Activated T-helper 1 cell treated with anti-CD3 and anti-CD28 coated beads, Interleukin-12 subunit alpha, Interleukin-12 subunit beta, Interleukin-2, Interleukin-4 antibody, amounts not matched to agents 30 ng/mL and 10 ng/mL and 1 ng/mL, durations not matched to agents 14 hours and 24 hours and 36 hours (primary cell): ENCODE results near the gene CFHR3. TPM values are rescaled to one million over a fixed set of nuclear protein-coding genes. Genes with fewer than 3 reads are reported as not detected.
"Not testable (repeated sequence)": the region's sequence is repeated elsewhere in the genome, so short reads cannot be mapped to it uniquely, and the experiment has no call there.

Experiments
- DNase-seq: peaks from one replicate; pipeline ENCODE4 v3.0.0; 2021; ENCODE audit warnings: low spot score
- H3K27ac Mint-ChIP-seq: one replicate; pipeline ENCODE4 v1.8.0; 2021; ENCODE audit warnings: mild to moderate bottlenecking, mixed read lengths
- H3K27me3 Mint-ChIP-seq: one replicate; pipeline ENCODE4 v1.8.0; 2022; ENCODE audit warnings: mild to moderate bottlenecking, moderate library complexity, mixed read lengths; ENCODE audit not compliant: insufficient read depth
- H3K36me3 Mint-ChIP-seq: one replicate; pipeline ENCODE4 v1.8.0; 2021; ENCODE audit warnings: low read depth, mixed read lengths
- H3K4me1 Mint-ChIP-seq: one replicate; pipeline ENCODE4 v1.8.0; 2021; ENCODE audit warnings: low read depth, mixed read lengths
- H3K4me3 Mint-ChIP-seq: one replicate; pipeline ENCODE4 v1.8.0; 2021; ENCODE audit warnings: mild to moderate bottlenecking, moderate library complexity, mixed read lengths
- H3K9me3 Mint-ChIP-seq: one replicate; pipeline ENCODE4 v1.8.0; 2021; ENCODE audit warnings: mixed read lengths
- intact Hi-C: fragments of 100-400 bp; cut with micrococcal nuclease; formaldehyde crosslinking; loops from one replicate; pipeline ENCODE4 v1.15.1; 2024
- total RNA-seq: library from RNA; stranded (reverse); gene quantifications from 2 replicates; pipeline ENCODE4 v1.2.3, GENCODE V29; 2022

Gene CFHR3
- total RNA-seq = not detected in 2 replicates

DNA sequence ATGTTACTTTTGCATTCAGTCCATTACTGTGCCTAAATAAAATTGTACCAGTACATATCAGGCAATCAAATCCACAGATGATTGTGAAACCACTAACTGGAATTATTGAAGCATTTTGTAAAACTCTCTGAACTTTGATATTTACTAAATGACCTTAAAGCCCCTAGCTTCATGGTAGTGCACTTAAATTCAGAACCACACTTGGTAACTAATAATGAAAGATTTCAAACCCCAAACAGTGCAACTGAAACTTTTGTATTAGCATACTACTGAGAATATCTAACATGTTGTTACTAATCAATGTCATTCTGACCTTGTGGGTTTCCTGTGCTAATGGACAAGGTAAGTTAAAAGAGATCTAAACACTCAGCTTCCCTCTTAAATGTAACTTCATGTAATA lies at the start of gene CFHR3:
CFHR3 (plus strand) TSS at position 238 of the 400 bp plus-strand sequence; CDS start at position 285, 47 bp downstream.
- intact Hi-C loops = no loop called here
- no peak for DNase-seq
- Mint-ChIP-seq H3K4me3 (no peak within 1 kb of the TSS), H3K4me1 (no peaks in the 10 kb centered on the region), H3K36me3 (no peaks in the 10 kb centered on the region), H3K9me3 (no peaks in the 10 kb centered on the region), H3K27me3 (no peaks in the 10 kb centered on the region), H3K27ac (no peak within 1 kb of the TSS)

GRCh38 chr1:196732526-196732925 lies 42.1 kb upstream of the CFHR3 start:
- H3K4me1 Mint-ChIP-seq = no peaks in the 10 kb centered on the region
- H3K36me3 Mint-ChIP-seq = no peaks in the 10 kb centered on the region
- H3K27ac Mint-ChIP-seq = no peak overlapping the region
- intact Hi-C loops = no loop called here
- no peaks in the 10 kb centered on the region for H3K27me3 Mint-ChIP-seq
- H3K9me3 Mint-ChIP-seq = no peaks in the 10 kb centered on the region
- no peak for DNase-seq
- H3K4me3 Mint-ChIP-seq = no peak overlapping the region

GRCh38 chr1:196733091-196733970 lies 41.3 kb upstream of the CFHR3 start:
- peaks cover 5% of the 10 kb centered on the region for H3K9me3 Mint-ChIP-seq
- no peaks in the 10 kb centered on the region for H3K27me3 Mint-ChIP-seq
- intact Hi-C loops = no loop called here
- H3K27ac Mint-ChIP-seq = no peak overlapping the region
- DNase-seq = no peak
- H3K4me3 Mint-ChIP-seq = no peak overlapping the region
- no peaks in the 10 kb centered on the region for H3K36me3 Mint-ChIP-seq
- no peaks in the 10 kb centered on the region for H3K4me1 Mint-ChIP-seq

DNA sequence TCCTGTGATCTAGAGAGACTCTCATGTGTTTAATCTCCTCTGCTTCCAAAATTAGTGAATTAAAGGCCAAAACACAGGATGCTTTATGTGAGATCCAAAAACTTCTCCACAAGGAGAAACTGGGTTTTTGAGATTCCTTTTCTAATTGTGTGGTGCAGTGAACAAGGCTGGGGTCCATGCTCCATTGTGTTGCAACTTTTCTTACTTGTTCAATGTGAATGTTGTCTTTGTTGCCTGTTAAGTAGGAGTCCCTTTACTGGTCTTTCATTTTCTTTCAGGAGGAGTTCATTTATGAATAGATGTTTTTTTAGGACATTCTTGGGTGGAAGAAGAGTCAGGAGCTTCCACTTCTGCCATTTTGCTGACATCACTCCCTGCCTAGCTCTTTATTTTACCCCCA lies 40.6 kb upstream of the CFHR3 start:
- Mint-ChIP-seq H3K36me3 (no peaks in the 10 kb centered on the region), H3K27me3 (no peaks in the 10 kb centered on the region), H3K4me1 (no peaks in the 10 kb centered on the region), H3K9me3 (peaks cover 8% of the 10 kb centered on the region), H3K27ac (no peak overlapping the region), H3K4me3 (no peak overlapping the region)
- intact Hi-C loops = no loop called here
- no peak for DNase-seq

DNA sequence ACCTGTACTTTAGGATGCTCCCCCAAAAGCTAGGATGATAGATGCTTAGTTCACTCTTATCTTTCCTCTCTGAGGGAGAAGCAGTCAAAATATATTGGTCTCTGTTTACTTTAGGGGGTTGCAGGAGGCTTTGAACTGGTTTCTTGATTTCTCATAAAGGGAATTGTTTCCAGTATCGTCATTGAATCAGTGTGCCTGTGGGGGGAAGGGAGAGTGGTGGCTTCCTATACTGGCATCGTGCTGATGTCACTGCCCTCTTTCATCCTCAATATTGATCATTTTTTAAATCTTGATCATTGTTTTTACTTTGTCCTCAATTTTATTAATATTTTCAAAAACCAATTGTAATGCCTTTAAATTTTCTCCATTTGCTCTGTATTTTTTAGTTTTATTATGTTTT lies 40.2 kb upstream of the CFHR3 start:
- intact Hi-C loops = no loop called here
- Mint-ChIP-seq H3K9me3 (peaks cover 13% of the 10 kb centered on the region), H3K27ac (no peak overlapping the region), H3K27me3 (no peaks in the 10 kb centered on the region), H3K36me3 (no peaks in the 10 kb centered on the region), H3K4me1 (no peaks in the 10 kb centered on the region), H3K4me3 (no peak overlapping the region)
- DNase-seq = no peak

DNA sequence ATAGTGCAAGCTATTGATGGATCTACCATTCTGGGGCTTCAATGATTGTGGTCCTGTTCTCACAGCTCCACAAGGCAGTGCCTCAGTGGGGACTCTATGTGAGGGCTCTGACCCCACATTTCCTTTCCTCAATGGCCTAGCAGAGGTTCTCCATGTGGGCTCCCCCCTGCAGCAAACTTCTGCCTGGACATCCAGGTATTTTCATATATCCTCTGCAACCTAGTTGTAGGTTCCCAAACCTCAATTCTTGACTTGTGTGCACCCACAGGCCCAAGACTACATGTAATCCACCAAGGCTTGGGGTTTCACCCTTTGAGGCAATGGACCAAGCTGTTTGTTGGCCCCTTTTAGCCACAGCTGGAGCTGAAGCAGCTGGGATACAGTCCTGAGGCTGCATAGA lies 35.9 kb upstream of the CFHR3 start:
- no peaks in the 10 kb centered on the region for H3K36me3 Mint-ChIP-seq
- peaks cover 17% of the 10 kb centered on the region for H3K9me3 Mint-ChIP-seq
- intact Hi-C loops = no loop called here
- H3K27me3 Mint-ChIP-seq = no peaks in the 10 kb centered on the region
- H3K4me3 Mint-ChIP-seq = no peak overlapping the region
- no peak for DNase-seq
- no peaks in the 10 kb centered on the region for H3K4me1 Mint-ChIP-seq
- no peak overlapping the region for H3K27ac Mint-ChIP-seq

GRCh38 chr1:196743244-196743643 lies 31.4 kb upstream of the CFHR3 start:
- not testable (repeated sequence) for H3K27me3 Mint-ChIP-seq

GRCh38 chr1:196765019-196765740 lies 9.5 kb upstream of the CFHR3 start:
- H3K27ac Mint-ChIP-seq, intact Hi-C loops, H3K36me3 Mint-ChIP-seq, DNase-seq, H3K4me1 Mint-ChIP-seq, H3K4me3 Mint-ChIP-seq, H3K9me3 Mint-ChIP-seq, H3K27me3 Mint-ChIP-seq: not testable (repeated sequence)

More at GRCh38 chr1:196743244-196743643, 31.4 kb upstream of the CFHR3 start:
- intact Hi-C loops = loop anchor here (10.0 kb wide), 1 partner anchor 112 kb away; no protein-coding TSS in a partner anchor
- not testable (repeated sequence) for H3K27ac Mint-ChIP-seq, H3K4me3 Mint-ChIP-seq, DNase-seq, H3K4me1 Mint-ChIP-seq, H3K36me3 Mint-ChIP-seq
- H3K9me3 Mint-ChIP-seq = peaks cover 13% of the 10 kb centered on the region

- H3K27ac Mint-ChIP-seq, H3K4me3 Mint-ChIP-seq, H3K9me3 Mint-ChIP-seq, intact Hi-C loops, DNase-seq, H3K27me3 Mint-ChIP-seq, H3K4me1 Mint-ChIP-seq, H3K36me3 Mint-ChIP-seq: not testable (repeated sequence)
Observed at GRCh38 chr1:196769823-196770222, 4.8 kb upstream of the CFHR3 start.

DNA sequence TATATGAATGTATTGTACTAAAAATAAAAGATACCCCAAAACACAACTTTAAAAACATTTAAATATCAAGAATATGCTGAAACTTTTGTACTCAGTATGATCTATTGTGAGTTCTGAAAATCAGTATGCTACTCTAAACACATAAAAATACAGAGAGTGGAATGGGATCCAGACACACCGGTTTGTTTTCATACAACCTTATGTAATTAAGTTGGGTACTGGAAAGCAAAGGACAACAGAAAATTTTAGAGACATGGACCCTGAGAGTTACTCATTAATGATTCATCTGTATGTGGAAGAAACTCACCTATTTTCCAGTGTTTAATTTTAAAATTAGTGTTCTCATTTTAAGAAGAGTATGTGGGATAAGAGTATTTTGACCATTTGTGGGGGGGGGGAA lies 927 bp upstream of the CFHR3 start:
- intact Hi-C loops = no loop called here
- H3K9me3 Mint-ChIP-seq = no peaks in the 10 kb centered on the region
- H3K27ac Mint-ChIP-seq = no peak overlapping the region

DNA sequence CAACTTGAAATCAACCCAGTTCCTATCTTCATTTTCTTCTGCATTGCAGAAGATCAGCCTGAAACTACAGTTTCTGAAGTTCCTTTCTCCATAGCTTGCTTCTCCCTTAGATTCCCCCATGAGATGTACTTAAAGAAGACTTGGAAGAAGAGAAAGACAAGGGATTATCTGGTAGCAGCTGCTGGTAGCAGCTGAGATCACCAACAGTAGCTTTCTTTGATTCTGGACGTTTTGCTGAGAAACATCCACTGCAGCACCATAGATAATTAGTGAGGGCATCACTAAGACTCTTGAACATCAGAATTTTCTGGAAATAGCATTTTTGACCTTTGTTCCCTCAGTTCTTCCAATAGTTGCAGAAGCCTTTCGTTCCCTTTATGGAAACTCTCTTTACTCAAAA lies 465 bp upstream of the CFHR3 start:
- Mint-ChIP-seq H3K27me3 (no peaks in the 10 kb centered on the region), H3K4me1 (no peaks in the 10 kb centered on the region), H3K9me3 (no peaks in the 10 kb centered on the region), H3K4me3 (no peak overlapping the region), H3K27ac (no peak overlapping the region), H3K36me3 (no peaks in the 10 kb centered on the region)
- no peak for DNase-seq
- intact Hi-C loops = no loop called here

More for the DNA sequence above, 927 bp upstream of the CFHR3 start:
- H3K36me3 Mint-ChIP-seq = no peaks in the 10 kb centered on the region
- no peaks in the 10 kb centered on the region for H3K4me1 Mint-ChIP-seq
- H3K27me3 Mint-ChIP-seq = no peaks in the 10 kb centered on the region
- no peak for DNase-seq
- no peak overlapping the region for H3K4me3 Mint-ChIP-seq

DNA sequence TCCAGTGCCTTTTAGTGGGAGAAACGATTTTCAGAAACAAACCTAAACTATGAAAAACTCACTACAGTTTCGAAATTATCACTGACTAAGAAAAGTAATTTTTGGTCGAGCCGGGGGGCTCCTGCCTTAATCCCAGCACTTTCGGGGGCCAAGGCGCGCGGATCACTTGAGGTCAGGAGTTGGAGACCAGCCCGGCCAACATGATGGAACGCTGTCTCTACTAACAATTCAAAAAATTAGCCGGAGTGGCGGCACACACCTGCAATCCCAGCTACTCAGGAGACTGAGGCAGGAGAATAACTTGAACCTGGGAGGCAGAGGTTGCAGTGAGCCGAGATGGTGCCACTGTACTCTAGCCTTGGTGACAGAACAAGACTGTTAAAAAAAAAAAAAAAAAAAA lies 3.0 kb downstream of the CFHR3 start:
- no peak for DNase-seq
- Mint-ChIP-seq H3K36me3 (no peaks in the 10 kb centered on the region), H3K27ac (no peak overlapping the region), H3K27me3 (no peaks in the 10 kb centered on the region), H3K4me3 (no peak overlapping the region), H3K4me1 (no peaks in the 10 kb centered on the region), H3K9me3 (no peaks in the 10 kb centered on the region)
- intact Hi-C loops = no loop called here

- H3K4me3 Mint-ChIP-seq = no peak overlapping the region
- no peak for DNase-seq
- intact Hi-C loops = no loop called here
- H3K27ac Mint-ChIP-seq = no peak overlapping the region
- H3K27me3 Mint-ChIP-seq = no peaks in the 10 kb centered on the region
- no peaks in the 10 kb centered on the region for H3K36me3 Mint-ChIP-seq
- no peaks in the 10 kb centered on the region for H3K9me3 Mint-ChIP-seq
- no peaks in the 10 kb centered on the region for H3K4me1 Mint-ChIP-seq
Observed at GRCh38 chr1:196779093-196779492, 4.5 kb downstream of the CFHR3 start.
